Adrenal gland (tissue), 5 donors: ENCODE results near the gene SDHAF1.

Experiments
- CTCF ChIP-seq, 6 experiments: fragments of 450-650 bp in 4 of 6; fragments of 200-600 bp in 2 of 6; sonication (generic) in 1 of 6; IDR thresholded peaks; 1 replicate in 5 of 6; 2 replicates in 1 of 6; pipeline versions ENCODE4 v1.5.1 to v1.8.0; 2016 to 2021; ENCODE audit warnings: antibody characterized with exemption in 6 of 6, mild to moderate bottlenecking in 2 of 6, moderate library complexity in 1 of 6
- POLR2A ChIP-seq, 2 donors: fragments of 450-650 bp; IDR thresholded peaks; one replicate each; pipeline ENCODE4 v1.6.1; 2017; ENCODE audit warnings: antibody characterized with exemption in 2 of 2, mild to moderate bottlenecking in 2 of 2, moderate library complexity in 1 of 2
- donor health status: DM: no; HTN: no; CAD: no.

GRCh38 chr19:35963514-35963913 is 31.5 kb upstream of the SDHAF1 start:
- TF ChIP-seq CTCF (IDR thresholded peaks at IDR 0.05), result no peak
- TF ChIP-seq POLR2A (IDR thresholded peaks at IDR 0.05), result no peak
